HL-60 (cell line): ENCODE results near the gene CCDC24.

Source experiments
- DNase-seq, 2 experiments: peaks; one replicate each; pipeline ENCODE4 v3.0.0-alpha.2; 2010 to 2020; ENCODE audit warnings: low read depth in 1 of 2, low spot score in 1 of 2
- H3K27ac ChIP-seq: fragments of 250-450 bp; sonication (Bioruptor Pico); replicated peaks from 2 replicates; pipeline ENCODE4 v1.5.1; 2020; ENCODE audit warnings: mild to moderate bottlenecking, moderate library complexity
- H3K27me3 ChIP-seq: fragments of 250-450 bp; sonication (Bioruptor Pico); 2 replicates; pipeline ENCODE4 v1.5.1; 2021; ENCODE audit warnings: mild to moderate bottlenecking, moderate library complexity; ENCODE audit not compliant: insufficient read depth, poor library complexity, severe bottlenecking
- H3K4me3 ChIP-seq: replicated peaks from 2 replicates; pipeline ENCODE4 v1.5.1; 2011; ENCODE audit warnings: mild to moderate bottlenecking, control low read depth, low read length; ENCODE audit not compliant: insufficient read depth
- CTCF ChIP-seq: IDR thresholded peaks from one replicate; pipeline ENCODE4 v1.5.1; 2011; ENCODE audit warnings: low read length, control low read depth, inconsistent platforms; ENCODE audit not compliant: insufficient read depth
- GABPA ChIP-seq: IDR thresholded peaks from 2 replicates; pipeline ENCODE4 v1.6.1; 2012; ENCODE audit warnings: low read depth
- POLR2AphosphoS5 ChIP-seq: IDR thresholded peaks from 2 replicates; pipeline ENCODE4 v1.6.1; 2012; ENCODE audit warnings: low read depth
- SPI1 ChIP-seq: IDR thresholded peaks from 2 replicates; pipeline ENCODE4 v1.6.1; 2012; ENCODE audit warnings: low read depth, mild to moderate bottlenecking, borderline replicate concordance
- TF ChIP-seq, protein P1 (sequence below): IDR thresholded peaks from 2 replicates; pipeline ENCODE4 v1.6.1; 2012; ENCODE audit warnings: low read depth; ENCODE audit not compliant: insufficient replicate concordance

Gene CCDC24

DNA sequence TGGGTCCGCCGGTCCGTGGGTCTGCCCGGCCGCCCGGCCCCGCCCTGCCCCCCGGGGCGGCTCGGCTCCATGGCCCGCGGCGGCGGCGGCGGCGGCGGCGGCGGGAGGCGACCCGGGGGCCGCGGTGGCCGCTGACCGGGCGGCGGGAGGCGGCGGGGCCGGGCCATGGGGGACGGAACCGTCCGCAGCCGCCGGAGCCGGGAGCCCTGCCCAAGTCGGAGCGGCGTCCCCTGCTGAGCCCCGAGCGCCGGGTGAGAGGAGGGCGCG lies 12.2 kb upstream of the CCDC24 start:
- Histone ChIP-seq H3K27ac (no peak overlapping the region; the same call in 1 of the 2 replicates), H3K4me3 (peak overlapping the region; percentile 63), H3K27me3 (no peaks in the 10 kb centered on the region)
- TF ChIP-seq, protein P1, sequence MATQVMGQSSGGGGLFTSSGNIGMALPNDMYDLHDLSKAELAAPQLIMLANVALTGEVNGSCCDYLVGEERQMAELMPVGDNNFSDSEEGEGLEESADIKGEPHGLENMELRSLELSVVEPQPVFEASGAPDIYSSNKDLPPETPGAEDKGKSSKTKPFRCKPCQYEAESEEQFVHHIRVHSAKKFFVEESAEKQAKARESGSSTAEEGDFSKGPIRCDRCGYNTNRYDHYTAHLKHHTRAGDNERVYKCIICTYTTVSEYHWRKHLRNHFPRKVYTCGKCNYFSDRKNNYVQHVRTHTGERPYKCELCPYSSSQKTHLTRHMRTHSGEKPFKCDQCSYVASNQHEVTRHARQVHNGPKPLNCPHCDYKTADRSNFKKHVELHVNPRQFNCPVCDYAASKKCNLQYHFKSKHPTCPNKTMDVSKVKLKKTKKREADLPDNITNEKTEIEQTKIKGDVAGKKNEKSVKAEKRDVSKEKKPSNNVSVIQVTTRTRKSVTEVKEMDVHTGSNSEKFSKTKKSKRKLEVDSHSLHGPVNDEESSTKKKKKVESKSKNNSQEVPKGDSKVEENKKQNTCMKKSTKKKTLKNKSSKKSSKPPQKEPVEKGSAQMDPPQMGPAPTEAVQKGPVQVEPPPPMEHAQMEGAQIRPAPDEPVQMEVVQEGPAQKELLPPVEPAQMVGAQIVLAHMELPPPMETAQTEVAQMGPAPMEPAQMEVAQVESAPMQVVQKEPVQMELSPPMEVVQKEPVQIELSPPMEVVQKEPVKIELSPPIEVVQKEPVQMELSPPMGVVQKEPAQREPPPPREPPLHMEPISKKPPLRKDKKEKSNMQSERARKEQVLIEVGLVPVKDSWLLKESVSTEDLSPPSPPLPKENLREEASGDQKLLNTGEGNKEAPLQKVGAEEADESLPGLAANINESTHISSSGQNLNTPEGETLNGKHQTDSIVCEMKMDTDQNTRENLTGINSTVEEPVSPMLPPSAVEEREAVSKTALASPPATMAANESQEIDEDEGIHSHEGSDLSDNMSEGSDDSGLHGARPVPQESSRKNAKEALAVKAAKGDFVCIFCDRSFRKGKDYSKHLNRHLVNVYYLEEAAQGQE, result no peak
- no peak for TF ChIP-seq SPI1
- TF ChIP-seq CTCF, result no peak
- TF ChIP-seq POLR2AphosphoS5, result no peak
- no peak for TF ChIP-seq GABPA
- no peak for DNase-seq

DNA sequence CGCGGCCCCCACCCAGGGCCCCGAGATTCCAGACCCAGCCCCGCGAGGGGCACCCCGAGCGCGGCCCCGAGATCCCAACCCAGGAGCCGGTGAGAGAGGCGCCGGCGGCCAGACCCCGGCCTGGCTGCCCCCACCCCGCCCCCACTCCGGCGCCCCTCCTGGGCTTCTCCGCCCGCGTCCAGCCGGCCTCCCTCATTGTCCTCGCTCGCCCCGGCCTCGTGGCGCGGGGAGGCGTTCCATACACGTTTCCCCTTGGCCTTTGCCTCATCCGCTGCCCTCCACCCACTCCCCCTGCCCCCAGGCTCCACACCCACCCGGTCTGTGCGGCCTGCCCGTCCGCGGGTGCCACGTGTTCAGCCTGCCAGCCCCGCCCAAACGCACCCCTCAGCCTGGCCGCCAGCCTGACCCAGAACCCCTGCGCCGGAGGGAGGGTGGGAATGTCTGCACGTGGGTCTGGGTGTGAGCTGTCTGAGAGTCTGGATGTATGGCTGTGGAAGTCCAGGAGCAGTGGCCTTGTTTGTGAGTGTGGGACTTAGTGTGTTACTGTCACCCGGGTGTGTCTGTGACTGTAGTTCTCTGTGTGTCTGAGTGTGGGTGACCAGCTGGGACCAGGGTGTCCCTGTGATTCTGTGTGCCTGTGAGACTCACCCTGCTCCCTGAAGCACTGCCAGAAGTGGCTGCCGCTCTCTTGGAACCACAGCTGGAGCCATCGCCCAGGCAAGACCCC lies 11.7 kb upstream of the CCDC24 start:
- no peaks in the 10 kb centered on the region for H3K27me3 ChIP-seq
- peak overlapping the region; percentile 63 for H3K4me3 ChIP-seq
- TF ChIP-seq SPI1 (no peak), POLR2AphosphoS5 (peak; percentile 39; the same call in 1 of the 2 replicates)
- peak overlapping the region; percentile 48 for H3K27ac ChIP-seq
- DNase-seq, result peak; percentile 54 to 80

DNA sequence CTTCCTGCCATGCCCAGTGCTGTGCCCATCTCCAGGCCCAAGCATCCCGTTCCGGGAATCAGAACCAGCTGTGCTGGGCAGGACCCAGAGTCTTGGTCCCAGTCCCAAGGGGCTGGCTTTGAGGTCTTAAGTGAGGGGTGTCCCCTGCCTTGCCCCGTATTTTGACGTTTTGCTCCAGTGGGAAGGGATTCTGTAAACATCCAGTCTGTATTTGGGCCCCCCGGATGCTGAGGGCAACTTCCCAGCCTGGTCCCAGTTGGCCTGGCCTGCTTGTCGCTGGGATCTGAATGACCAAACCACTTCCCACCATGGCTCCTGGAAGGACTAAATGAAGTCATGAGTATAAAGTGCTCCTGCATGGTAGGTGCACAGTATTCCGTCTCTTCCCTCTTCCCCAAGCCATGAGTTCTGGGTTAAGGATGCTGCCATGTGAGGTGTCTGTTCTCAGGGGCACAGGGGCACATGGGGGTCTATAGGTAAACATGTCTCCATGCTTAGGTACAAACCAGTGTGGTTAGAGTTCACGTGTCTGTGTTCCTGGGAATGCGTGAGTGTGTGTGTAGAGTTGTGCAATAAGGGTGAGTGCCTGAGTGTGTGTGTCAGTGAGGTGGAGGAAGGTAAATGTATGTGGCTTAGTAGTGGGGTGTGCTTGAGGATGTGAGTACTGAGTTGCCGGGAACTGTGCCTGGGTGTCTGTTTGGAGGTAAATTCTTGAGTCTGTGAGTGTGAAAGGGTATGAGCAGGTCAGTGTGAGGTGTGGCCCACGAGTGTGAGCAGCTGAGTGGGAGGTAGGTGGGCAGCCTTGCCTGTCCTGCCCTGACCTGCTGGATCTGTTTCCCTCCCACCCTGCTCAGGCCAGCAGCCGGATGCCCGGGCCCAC lies 10.9 kb upstream of the CCDC24 start:
- TF ChIP-seq GABPA (no peak), SPI1 (no peak), POLR2AphosphoS5 (no peak), CTCF (no peak)
- TF ChIP-seq, protein P1, result no peak
- peak overlapping the region; percentile 63 for H3K4me3 ChIP-seq
- H3K27ac ChIP-seq, result peak overlapping the region; percentile 48
- peak in 1 of 2 experiments; percentile 85 for DNase-seq
- H3K27me3 ChIP-seq, result no peaks in the 10 kb centered on the region

DNA sequence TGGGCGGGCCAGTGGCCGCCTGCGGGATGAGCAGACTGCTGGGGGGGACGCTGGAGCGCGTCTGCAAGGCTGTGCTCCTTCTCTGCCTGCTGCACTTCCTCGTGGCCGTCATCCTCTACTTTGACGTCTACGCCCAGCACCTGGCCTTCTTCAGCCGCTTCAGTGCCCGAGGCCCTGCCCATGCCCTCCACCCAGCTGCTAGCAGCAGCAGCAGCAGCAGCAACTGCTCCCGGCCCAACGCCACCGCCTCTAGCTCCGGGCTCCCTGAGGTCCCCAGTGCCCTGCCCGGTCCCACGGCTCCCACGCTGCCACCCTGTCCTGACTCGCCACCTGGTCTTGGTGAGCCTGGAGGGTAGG lies 10.3 kb upstream of the CCDC24 start:
- Histone ChIP-seq H3K27ac (no peak overlapping the region), H3K27me3 (no peaks in the 10 kb centered on the region), H3K4me3 (no peak overlapping the region)
- no peak for TF ChIP-seq GABPA
- TF ChIP-seq, protein P1, result no peak
- TF ChIP-seq CTCF, result no peak
- no peak for TF ChIP-seq SPI1
- no peak for TF ChIP-seq POLR2AphosphoS5
- DNase-seq, result no peak
